ENCODE data around the gene PDLIM5.

- no peak for TF ChIP-seq SNAI2 (CRISPR knock-in tag; IDR thresholded peaks at IDR 0.05)
- no peak for TF ChIP-seq ZNF565 (CRISPR knock-in tag; conservative IDR thresholded peaks at IDR 0.05; ENCODE audit: low read depth)
- TF ChIP-seq PATZ1 (CRISPR knock-in tag; IDR thresholded peaks at IDR 0.05; ENCODE audit: borderline replicate concordance), result no peak
- TF ChIP-seq TOX (CRISPR knock-in tag; IDR thresholded peaks at IDR 0.05; ENCODE audit: borderline replicate concordance), result no peak
- no peak for TF ChIP-seq ARNTL (CRISPR knock-in tag; IDR thresholded peaks at IDR 0.05; ENCODE audit: borderline replicate concordance, low read depth)
- no peak for TF ChIP-seq ZFP3 (CRISPR knock-in tag; IDR thresholded peaks at IDR 0.05)
- no peak for TF ChIP-seq CSRNP3 (CRISPR knock-in tag; IDR thresholded peaks at IDR 0.05)
- TF ChIP-seq CREB5 (CRISPR knock-in tag; IDR thresholded peaks at IDR 0.05; ENCODE audit: low read depth), result no peak
- no peak for TF ChIP-seq RARB (CRISPR knock-in tag; IDR thresholded peaks at IDR 0.05)
- no peak for TF ChIP-seq ZFP30 (CRISPR knock-in tag; IDR thresholded peaks at IDR 0.05)
- no peak for TF ChIP-seq ZC3H10 (CRISPR knock-in tag; IDR thresholded peaks at IDR 0.05)
- TF ChIP-seq TCF4 (CRISPR knock-in tag; IDR thresholded peaks at IDR 0.05; ENCODE audit: borderline replicate concordance), result no peak
- no peak for TF ChIP-seq GLIS3 (CRISPR knock-in tag; IDR thresholded peaks at IDR 0.05)
- TF ChIP-seq ESRRG (CRISPR knock-in tag; IDR thresholded peaks at IDR 0.05), result no peak
Measured at GRCh38 chr4:94577136-94577535, 125.4 kb downstream of the PDLIM5 start.

Data from SK-N-SH treated with all-trans-retinoic acid at 6 μM for 48 hours (cell line).